Keratinocyte (primary cell): ENCODE measurements around the gene PAX7.

Source experiments
- CTCF ChIP-seq, 3 experiments: IDR thresholded peaks in 1 of 3; conservative IDR thresholded peaks in 1 of 3; optimal IDR thresholded peaks in 1 of 3; 2 replicates in 2 of 3; 3 replicates in 1 of 3; pipeline versions ENCODE3 to v1.5.1; 2011; ENCODE audit warnings: low read length in 3 of 3, mild to moderate bottlenecking in 3 of 3, moderate library complexity in 2 of 3, control low read depth in 1 of 3, inconsistent platforms in 1 of 3; ENCODE audit not compliant: insufficient read depth in 2 of 3; ENCODE audit errors: extremely low read depth in 1 of 3
- EZH2 ChIP-seq: IDR thresholded peaks from one replicate; pipeline ENCODE4 v1.6.1; 2012; ENCODE audit warnings: inconsistent platforms, mild to moderate bottlenecking, low read length, moderate library complexity

GRCh38 chr1:18723206-18723605 is 92.6 kb downstream of the PAX7 start:
- TF ChIP-seq CTCF (optimal IDR thresholded peaks at IDR 0.05 in 1 of 3, IDR thresholded peaks at IDR 0.05 in 1 of 3, conservative IDR thresholded peaks at IDR 0.05 in 1 of 3; ENCODE audit: extremely low read depth in 1 of 3, insufficient read depth in 2 of 3, low read length in 3 of 3) = no peak
- no peak for TF ChIP-seq EZH2
